Thyroid gland (tissue), 4 donors: ENCODE measurements around the gene CCDC3.

Experiments used
- POLR2A ChIP-seq, 2 donors: fragments of 450-650 bp; IDR thresholded peaks; one replicate each; pipeline ENCODE4 v1.6.1; 2017; ENCODE audit warnings: antibody characterized with exemption in 2 of 2, mild to moderate bottlenecking in 2 of 2, moderate library complexity in 1 of 2
- TF ChIP-seq, protein P1 (sequence below), 6 experiments: fragments of 200-600 bp in 3 of 6; fragments of 450-650 bp in 3 of 6; sonication (generic) in 3 of 6; IDR thresholded peaks; one replicate each; pipeline ENCODE4 v1.5.1; 2016 to 2019; ENCODE audit warnings: antibody characterized with exemption in 6 of 6, mild to moderate bottlenecking in 2 of 6, inconsistent platforms in 1 of 6, moderate library complexity in 1 of 6

DNA sequence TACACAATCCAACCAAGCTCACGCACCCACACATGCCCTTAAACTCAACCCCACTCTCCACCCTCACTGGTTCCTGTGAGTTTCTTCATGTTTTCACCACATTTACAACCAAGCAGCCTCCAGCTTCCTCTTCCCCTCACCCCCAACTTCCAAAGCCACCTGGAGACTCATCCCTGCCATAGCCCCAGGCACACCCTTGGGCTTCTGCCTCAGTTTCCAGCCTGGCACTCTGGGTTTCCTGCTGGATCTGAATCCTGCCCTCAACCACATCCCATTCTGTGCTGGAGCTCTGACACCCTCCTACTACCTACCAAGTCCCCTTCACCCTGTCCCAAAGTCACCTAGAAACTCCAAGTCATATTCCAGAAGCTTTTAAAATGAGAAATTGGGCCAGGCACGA lies 29.4 kb downstream of the CCDC3 start:
- no peak for TF ChIP-seq POLR2A (IDR thresholded peaks at IDR 0.05)
- TF ChIP-seq, protein P1, sequence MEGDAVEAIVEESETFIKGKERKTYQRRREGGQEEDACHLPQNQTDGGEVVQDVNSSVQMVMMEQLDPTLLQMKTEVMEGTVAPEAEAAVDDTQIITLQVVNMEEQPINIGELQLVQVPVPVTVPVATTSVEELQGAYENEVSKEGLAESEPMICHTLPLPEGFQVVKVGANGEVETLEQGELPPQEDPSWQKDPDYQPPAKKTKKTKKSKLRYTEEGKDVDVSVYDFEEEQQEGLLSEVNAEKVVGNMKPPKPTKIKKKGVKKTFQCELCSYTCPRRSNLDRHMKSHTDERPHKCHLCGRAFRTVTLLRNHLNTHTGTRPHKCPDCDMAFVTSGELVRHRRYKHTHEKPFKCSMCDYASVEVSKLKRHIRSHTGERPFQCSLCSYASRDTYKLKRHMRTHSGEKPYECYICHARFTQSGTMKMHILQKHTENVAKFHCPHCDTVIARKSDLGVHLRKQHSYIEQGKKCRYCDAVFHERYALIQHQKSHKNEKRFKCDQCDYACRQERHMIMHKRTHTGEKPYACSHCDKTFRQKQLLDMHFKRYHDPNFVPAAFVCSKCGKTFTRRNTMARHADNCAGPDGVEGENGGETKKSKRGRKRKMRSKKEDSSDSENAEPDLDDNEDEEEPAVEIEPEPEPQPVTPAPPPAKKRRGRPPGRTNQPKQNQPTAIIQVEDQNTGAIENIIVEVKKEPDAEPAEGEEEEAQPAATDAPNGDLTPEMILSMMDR (IDR thresholded peaks at IDR 0.05), result no peak
